GM12801 (cell line): Measurements from ENCODE around the gene TYMS.

ENCODE experiments used
- CTCF ChIP-seq: IDR thresholded peaks from one replicate; pipeline ENCODE4 v1.5.1; 2011; ENCODE audit warnings: control low read depth; ENCODE audit not compliant: insufficient read length; ENCODE audit errors: extremely low read depth

Gene TYMS

GRCh38 chr18:657311-658000 lies at the start of gene TYMS:
Gene TYMS, plus strand, starts transcription at chr18:657653. Its CDS starts 90 bp downstream, at chr18:657743.
- no peak for TF ChIP-seq CTCF

- TF ChIP-seq CTCF: no peak
Measured at GRCh38 chr18:607930-608329, 49.5 kb upstream of the TYMS start.

- no peak for TF ChIP-seq CTCF
Measured at GRCh38 chr18:610214-610928, 47.1 kb upstream of the TYMS start.

- TF ChIP-seq CTCF: no peak
Measured at GRCh38 chr18:612156-612555, 45.3 kb upstream of the TYMS start.

- TF ChIP-seq CTCF: no peak
Measured at GRCh38 chr18:614193-614592, 43.3 kb upstream of the TYMS start.

GRCh38 chr18:615092-615521 lies 42.3 kb upstream of the TYMS start:
- no peak for TF ChIP-seq CTCF

GRCh38 chr18:615773-616172 lies 41.7 kb upstream of the TYMS start:
- no peak for TF ChIP-seq CTCF
